HCEC 1CT (cell line): ENCODE results near the gene ORM1.
"Not testable (repeated sequence)": the region's sequence is repeated elsewhere in the genome, so short reads cannot be mapped to it uniquely, and the experiment has no call there.

Experiments
- DNase-seq: peaks from one replicate; pipeline ENCODE4 v3.0.0-alpha.2; 2017

Gene ORM1

GRCh38 chr9:114328357-114328820, 5.5 kb downstream of the ORM1 start:
- DNase-seq: not testable (repeated sequence)

- not testable (repeated sequence) for DNase-seq
Observed at GRCh38 chr9:114328937-114329624, 6.2 kb downstream of the ORM1 start.

- not testable (repeated sequence) for DNase-seq
Observed at GRCh38 chr9:114329625-114330022, 6.7 kb downstream of the ORM1 start, which contains the start of gene ORM2. Gene ORM2 (plus strand): TSS chr9:114329869. CDS start chr9:114329905, 36 bp downstream.

GRCh38 chr9:114330636-114331035, 7.7 kb downstream of the ORM1 start:
- DNase-seq: no peak

- not testable (repeated sequence) for DNase-seq
Observed at GRCh38 chr9:114331229-114332195, 8.6 kb downstream of the ORM1 start.

- DNase-seq: not testable (repeated sequence)
Observed at GRCh38 chr9:114332474-114333040, 9.7 kb downstream of the ORM1 start.

- not testable (repeated sequence) for DNase-seq
Observed at GRCh38 chr9:114333718-114334117, 10.8 kb downstream of the ORM1 start.

GRCh38 chr9:114334490-114334889, 11.6 kb downstream of the ORM1 start:
- no peak for DNase-seq

- DNase-seq: no peak
Observed at GRCh38 chr9:114335745-114336144, 12.8 kb downstream of the ORM1 start.

- DNase-seq: no peak
Observed at GRCh38 chr9:114336157-114336556, 13.3 kb downstream of the ORM1 start.

- no peak for DNase-seq
Observed at GRCh38 chr9:114336699-114337395, 13.9 kb downstream of the ORM1 start.

GRCh38 chr9:114338187-114338586, 15.3 kb downstream of the ORM1 start:
- no peak for DNase-seq

- peak; percentile 62 for DNase-seq
Observed at GRCh38 chr9:114339130-114339908, 16.4 kb downstream of the ORM1 start.

GRCh38 chr9:114341152-114341830, 18.4 kb downstream of the ORM1 start:
- DNase-seq: no peak

- no peak for DNase-seq
Observed at GRCh38 chr9:114341991-114342390, 19.1 kb downstream of the ORM1 start.

GRCh38 chr9:114342755-114343440, 20.0 kb downstream of the ORM1 start:
- no peak for DNase-seq

- peak; percentile 30 for DNase-seq
Observed at GRCh38 chr9:114343471-114344187, 20.7 kb downstream of the ORM1 start.

GRCh38 chr9:114344188-114344566, 21.3 kb downstream of the ORM1 start:
- DNase-seq: no peak

- no peak for DNase-seq
Observed at GRCh38 chr9:114344692-114345091, 21.8 kb downstream of the ORM1 start.

GRCh38 chr9:114345493-114346065, 22.7 kb downstream of the ORM1 start:
- DNase-seq: no peak
